ENCODE data around the gene TLE7. TPM values are rescaled to one million over a fixed set of nuclear protein-coding genes. Genes with fewer than 3 reads are reported as not detected.

TLE7 gene
- total RNA-seq, 6 donors from 2014 or later: not detected

DNA sequence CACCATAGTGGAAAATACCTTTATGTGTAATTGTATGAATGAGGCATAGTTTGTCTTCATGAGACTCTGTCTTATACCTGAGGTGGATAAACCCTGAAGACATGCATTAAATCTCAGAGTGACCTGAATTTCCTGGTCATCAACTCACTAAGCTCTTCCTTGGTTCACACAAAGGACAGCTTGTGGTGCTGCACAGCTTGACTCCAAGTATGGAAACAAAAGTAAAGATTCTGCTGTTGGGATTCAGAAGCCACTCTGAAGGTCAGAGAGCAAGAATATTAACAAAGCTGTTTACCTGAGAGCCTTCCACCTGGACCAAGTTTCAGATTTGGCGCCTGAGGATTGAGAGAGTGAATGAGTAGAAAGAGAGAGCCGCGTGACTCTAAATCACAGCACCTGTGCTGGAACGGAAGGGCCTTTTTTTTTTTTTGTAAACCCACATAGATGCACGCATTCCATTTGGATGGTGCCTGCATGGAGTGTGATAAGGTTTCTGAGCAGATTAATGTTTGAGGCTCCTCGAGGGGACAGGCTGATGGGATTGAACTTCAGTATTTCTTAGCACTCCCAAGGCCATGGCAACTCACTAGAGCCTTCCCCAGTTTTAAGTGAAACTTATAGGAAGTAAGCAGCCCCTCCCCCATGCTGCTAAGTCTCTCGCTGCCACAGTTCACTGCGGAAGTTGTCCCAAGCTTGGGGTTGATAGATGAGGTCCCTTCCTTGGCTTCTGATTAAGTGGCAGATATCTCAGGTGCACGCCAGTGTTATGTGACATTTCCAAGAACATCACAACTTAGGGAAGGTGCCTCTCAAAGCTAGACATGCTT is 54.6 kb downstream of the TLE7 start:
- Histone ChIP-seq H3K27me3 (no peaks in the 10 kb centered on the region), H3K4me1 (no peaks in the 10 kb centered on the region), H3K27ac (no peak overlapping the region), H3K9me3 (no peaks in the 10 kb centered on the region), H3K4me3 (no peak overlapping the region), H3K36me3 (no peaks in the 10 kb centered on the region)
- ATAC-seq (ENCODE audit: low FRiP score in 2 of 2) (no peak), DNase-seq (no peak)
- 9% methylated on average over 9 of the region's 9 CpGs for WGBS, 2 donors
- no peak for TF ChIP-seq POLR2A (IDR thresholded peaks at IDR 0.05)
- no peak for TF ChIP-seq EP300 (IDR thresholded peaks at IDR 0.05)
- no peak for TF ChIP-seq CTCF (IDR thresholded peaks at IDR 0.05)

GRCh38 chr16:71384073-71384724 is 57.7 kb downstream of the TLE7 start:
- Histone ChIP-seq H3K4me3 (no peak overlapping the region), H3K4me1 (no peaks in the 10 kb centered on the region), H3K9me3 (no peaks in the 10 kb centered on the region), H3K27me3 (no peaks in the 10 kb centered on the region), H3K36me3 (no peaks in the 10 kb centered on the region), H3K27ac (no peak overlapping the region)
- ATAC-seq (ENCODE audit: low FRiP score in 2 of 2) (no peak), DNase-seq (no peak)
- 51% methylated on average over 10 of the region's 10 CpGs for WGBS, 2 donors
- TF ChIP-seq POLR2A (IDR thresholded peaks at IDR 0.05) (no peak), EP300 (IDR thresholded peaks at IDR 0.05) (no peak), CTCF (IDR thresholded peaks at IDR 0.05) (no peak), POLR2AphosphoS5 (IDR thresholded peaks at IDR 0.05) (no peak)

- no peak for DNase-seq
- Histone ChIP-seq H3K4me3 (no peak overlapping the region), H3K27me3 (no peaks in the 10 kb centered on the region), H3K9me3 (no peaks in the 10 kb centered on the region), H3K27ac (no peak overlapping the region), H3K4me1 (no peaks in the 10 kb centered on the region), H3K36me3 (no peaks in the 10 kb centered on the region)
- WGBS, 2 donors: 63 to 66% methylated on average over 10 to 11 of the region's 11 CpGs
- peak in 1 of 2 donors; percentile 14 for ATAC-seq (ENCODE audit: low FRiP score in 2 of 2)
- TF ChIP-seq CTCF (IDR thresholded peaks at IDR 0.05) (no peak), POLR2AphosphoS5 (IDR thresholded peaks at IDR 0.05) (no peak), EP300 (IDR thresholded peaks at IDR 0.05) (no peak), POLR2A (IDR thresholded peaks at IDR 0.05) (no peak)
Measured at GRCh38 chr16:71383054-71383773, 58.6 kb downstream of the TLE7 start.

DNA sequence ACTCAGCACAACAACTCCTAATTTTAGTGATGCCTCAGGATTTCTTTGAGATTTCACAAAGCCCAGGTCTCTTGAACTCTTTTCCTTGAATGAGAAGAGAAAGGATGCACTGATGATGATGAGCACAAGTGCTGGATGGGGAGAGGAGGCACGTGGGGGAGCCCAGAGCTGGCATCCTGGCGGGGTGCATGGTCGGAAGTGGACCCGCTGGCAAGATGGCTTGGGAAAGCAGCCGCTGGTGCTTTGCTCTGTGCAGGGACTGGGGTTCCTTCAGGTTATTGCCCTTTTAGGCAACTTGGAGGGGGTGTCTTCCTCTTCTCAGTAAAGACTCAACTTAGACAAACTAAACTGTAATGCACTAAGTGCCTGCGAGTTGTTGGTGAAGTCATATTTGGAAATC is 61.0 kb downstream of the TLE7 start:
- Histone ChIP-seq H3K36me3 (no peaks in the 10 kb centered on the region), H3K4me3 (no peak overlapping the region), H3K4me1 (no peaks in the 10 kb centered on the region), H3K27me3 (no peaks in the 10 kb centered on the region), H3K9me3 (no peaks in the 10 kb centered on the region), H3K27ac (no peak overlapping the region)
- TF ChIP-seq POLR2A (IDR thresholded peaks at IDR 0.05): no peak
- no peak for TF ChIP-seq EP300 (IDR thresholded peaks at IDR 0.05)
- TF ChIP-seq CTCF (IDR thresholded peaks at IDR 0.05): no peak
- no peak for TF ChIP-seq POLR2AphosphoS5 (IDR thresholded peaks at IDR 0.05)
- DNase-seq (no peak), ATAC-seq (ENCODE audit: low FRiP score in 2 of 2) (no peak)
- 59 to 70% methylated on average over 6 of the region's 6 CpGs for WGBS, 2 donors

Other genes starting within 250 kb of the TLE7 start
- gene HYDIN, start 211.3 kb downstream of the TLE7 start, total RNA-seq: 10 to 100 TPM in 4 of 6 donors, 1 to 10 TPM in 2; 1.6 to 62.0 (median 18.1) TPM
- gene CMTR2, start 152.7 kb downstream of the TLE7 start, total RNA-seq: 10 to 100 TPM in 5 of 6 donors, 1 to 10 TPM in 1; 9.3 to 24.5 (median 20.5) TPM
- gene CALB2, start 83.3 kb downstream of the TLE7 start, total RNA-seq: 1 to 10 TPM in 4 of 6 donors, not detected in 2; 1.0 to 3.3 (median 2.3) TPM
- 10 to 100 TPM in 3 of 6 donors, 1 to 10 TPM in 3; 7.1 to 28.3 (median 12.5) TPM for gene ZNF23, start 20.2 kb upstream of the TLE7 start, total RNA-seq
- 10 to 100 TPM in 5 of 6 donors, 1 to 10 TPM in 1; 9.4 to 44.0 (median 18.6) TPM for gene ZNF19, start 47.3 kb upstream of the TLE7 start, total RNA-seq
- gene CHST4, start 84.4 kb upstream of the TLE7 start, total RNA-seq: 1 to 10 TPM in 1 of 6 donors, under 1 TPM in 2, not detected in 3; 0.34 to 2.2 (median 0.98) TPM
- gene TAT, start 135.0 kb upstream of the TLE7 start, total RNA-seq: under 1 TPM in 4 of 6 donors, not detected in 2; 0.15 to 0.88 (median 0.54) TPM
- 10 to 100 TPM in 4 of 6 donors, 1 to 10 TPM in 2; 5.5 to 24.1 (median 13.6) TPM for gene MARVELD3, start 184.1 kb upstream of the TLE7 start, total RNA-seq